Measurements from ENCODE around the gene HES7. TPM values are rescaled to one million over a fixed set of nuclear protein-coding genes. Genes with fewer than 3 reads are reported as not detected.
"Not testable (repeated sequence)": the region's sequence is repeated elsewhere in the genome, so short reads cannot be mapped to it uniquely, and the experiment has no call there.

Gene HES7
- 0.55 and 0.61 TPM in 2 replicates for total RNA-seq

DNA sequence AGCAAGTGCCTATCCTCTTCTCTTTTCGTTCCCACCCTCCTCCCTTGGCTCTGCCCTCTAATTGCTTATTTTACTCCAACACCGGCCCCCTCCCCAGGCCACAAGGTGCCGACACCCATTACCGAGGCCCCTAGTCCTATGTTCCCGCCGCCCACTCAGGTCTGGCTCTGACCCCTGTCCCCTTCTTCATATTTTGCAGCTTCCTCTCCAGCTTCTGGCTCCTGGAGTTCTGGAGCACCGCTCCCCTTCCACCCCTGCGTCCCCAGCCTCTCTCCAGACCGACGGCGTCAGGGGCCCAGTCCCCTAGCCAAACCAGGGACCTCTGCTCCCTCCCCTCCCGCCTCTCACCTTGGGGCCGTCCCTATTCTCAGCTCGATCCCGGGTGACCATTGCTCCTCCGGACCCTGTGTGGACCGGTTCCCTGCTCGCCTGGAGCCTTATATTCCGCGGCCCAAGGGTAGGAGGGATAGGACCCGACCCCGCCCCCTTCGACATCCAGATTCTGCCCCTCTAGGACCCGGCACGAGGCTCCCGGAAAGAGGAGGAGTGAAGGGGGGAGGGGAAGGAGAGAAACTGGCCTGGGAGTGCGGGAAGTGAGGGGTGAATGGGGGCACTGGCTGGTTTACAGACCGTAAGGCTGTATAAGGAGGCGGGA lies at the start of gene HES7:
TSS of gene HES7 (minus strand) at position 412 of the 655 bp plus-strand sequence. CDS start at position 390, 22 bp downstream.
- intact Hi-C loops (cut with micrococcal nuclease) = loop anchor here (5.0 to 10.0 kb wide), 5 partner anchors 62 to 439 kb away; partner anchors contain the start of genes CHD3, CTC1, KDM6B and PFAS

GRCh38 chr17:8173056-8173870 lies 49.4 kb upstream of the HES7 start:
- intact Hi-C loops (cut with micrococcal nuclease) = loop anchor here (1.0 to 2.0 kb wide), 7 partner anchors 9 to 330 kb away; partner anchors contain the start of gene CTC1

DNA sequence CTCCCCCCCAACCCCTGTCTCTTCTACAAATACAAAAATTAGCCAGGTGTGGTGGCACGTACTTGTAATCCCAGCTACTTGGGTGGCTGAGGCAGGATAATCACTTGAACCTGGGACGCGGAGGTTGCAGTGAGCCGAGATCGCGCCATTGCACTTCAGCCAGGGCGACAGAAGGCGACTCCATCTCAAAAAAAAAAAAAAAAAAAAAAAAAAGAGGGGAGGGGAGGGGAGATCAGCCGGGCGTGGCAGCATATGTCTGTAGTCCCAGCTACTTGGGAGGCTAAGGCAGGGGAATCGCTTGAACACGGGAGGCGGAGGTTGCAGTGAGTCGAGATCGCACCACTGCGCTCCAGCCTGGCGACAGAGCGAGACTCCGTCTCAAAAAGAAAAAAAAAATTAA lies 46.3 kb upstream of the HES7 start:
- intact Hi-C loops (cut with micrococcal nuclease) = not testable (repeated sequence)

DNA sequence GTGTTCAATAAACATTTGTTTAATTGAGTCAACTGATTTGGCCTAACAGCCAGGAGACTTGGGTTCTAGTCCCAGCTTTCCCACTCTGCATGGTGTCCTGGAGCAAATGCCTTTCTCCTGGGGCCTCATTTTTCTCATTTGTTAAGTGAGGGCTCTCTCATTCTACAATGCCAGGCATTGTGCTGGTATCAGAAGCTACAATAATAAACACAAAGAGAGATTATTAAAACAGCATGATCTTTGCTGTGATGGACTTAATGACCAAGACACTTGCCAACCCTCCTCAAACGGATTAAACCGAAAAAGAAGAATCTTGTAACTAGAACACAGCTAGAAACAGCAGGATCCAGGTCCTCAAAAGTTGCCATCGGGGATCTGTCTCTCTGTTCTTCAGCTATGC lies 43.6 kb upstream of the HES7 start:
- intact Hi-C loops (cut with micrococcal nuclease) = no loop called here

GRCh38 chr17:8166731-8167130 lies 42.8 kb upstream of the HES7 start:
- intact Hi-C loops (cut with micrococcal nuclease) = no loop called here

DNA sequence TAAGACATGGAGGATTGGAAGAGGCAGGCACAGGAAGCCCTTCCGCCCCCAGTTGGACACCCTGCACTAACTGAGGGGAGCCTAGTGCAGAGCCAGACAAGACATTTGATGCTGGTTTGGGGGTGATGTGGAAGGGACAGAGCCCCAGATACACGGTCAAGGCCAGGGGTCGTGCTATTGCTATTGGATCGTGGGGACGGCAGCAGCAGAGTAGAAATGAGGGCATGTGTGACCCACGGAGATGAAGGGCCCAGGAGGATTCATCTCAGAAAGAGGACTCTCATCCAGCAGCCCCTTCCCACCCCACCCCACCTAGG lies 40.9 kb upstream of the HES7 start:
- intact Hi-C loops (cut with micrococcal nuclease) = loop anchor here (1.0 kb wide), 1 partner anchor 9 kb away; no protein-coding TSS in a partner anchor

- intact Hi-C loops (cut with micrococcal nuclease) = loop anchor here (1.0 kb wide), 1 partner anchor 9 kb away; no protein-coding TSS in a partner anchor
These were observed 40.3 kb upstream of the HES7 start for GRCh38 chr17:8163978-8164814.

DNA sequence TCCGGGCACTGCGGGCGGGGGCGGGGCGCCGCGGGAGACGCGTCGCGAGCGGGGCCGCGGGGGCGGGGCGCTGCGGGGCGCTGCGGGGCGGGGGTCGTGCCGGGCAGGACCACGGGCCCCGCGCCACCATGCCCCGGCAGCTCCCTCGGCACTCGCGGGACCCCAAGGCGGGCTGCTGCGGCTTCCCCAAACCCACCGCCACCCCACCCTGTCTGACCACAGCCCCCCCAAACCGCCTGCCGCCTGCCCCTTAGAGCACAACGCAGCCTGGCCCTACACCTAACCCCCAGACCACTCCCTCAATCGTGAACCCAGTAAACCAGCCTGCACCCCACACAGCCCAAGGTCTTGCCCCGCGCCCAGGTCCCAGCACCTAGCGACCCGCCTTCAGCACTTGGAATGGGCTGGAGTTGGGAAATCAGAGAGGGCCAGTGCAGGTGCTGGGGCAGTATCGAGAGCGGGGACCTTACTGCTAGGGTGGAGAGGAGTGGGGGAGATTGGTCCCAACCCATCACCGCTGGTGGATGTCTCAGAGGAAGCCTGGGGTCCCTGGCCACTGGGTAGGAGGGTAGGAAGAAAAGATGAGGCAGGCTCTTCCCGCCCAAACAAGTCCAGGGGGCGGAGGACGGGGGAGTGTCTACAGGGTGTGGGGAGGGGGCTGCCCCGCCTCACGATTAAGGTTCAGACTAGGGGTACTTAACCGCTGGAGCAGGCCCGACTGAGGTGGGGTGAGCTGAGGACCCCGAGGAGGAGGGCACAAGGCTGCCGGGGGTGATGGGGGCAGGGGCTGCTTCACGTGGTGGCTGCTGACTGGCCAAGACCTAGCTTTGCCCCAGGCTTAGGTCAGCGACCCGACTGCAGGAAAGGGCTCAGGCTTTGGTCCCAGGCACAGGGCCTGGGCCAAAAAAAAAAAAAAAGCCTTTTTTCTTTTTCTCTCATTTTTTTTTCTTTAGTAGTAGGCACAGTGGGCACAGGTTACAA lies 39.4 kb upstream of the HES7 start:
- intact Hi-C loops (cut with micrococcal nuclease) = no loop called here

DNA sequence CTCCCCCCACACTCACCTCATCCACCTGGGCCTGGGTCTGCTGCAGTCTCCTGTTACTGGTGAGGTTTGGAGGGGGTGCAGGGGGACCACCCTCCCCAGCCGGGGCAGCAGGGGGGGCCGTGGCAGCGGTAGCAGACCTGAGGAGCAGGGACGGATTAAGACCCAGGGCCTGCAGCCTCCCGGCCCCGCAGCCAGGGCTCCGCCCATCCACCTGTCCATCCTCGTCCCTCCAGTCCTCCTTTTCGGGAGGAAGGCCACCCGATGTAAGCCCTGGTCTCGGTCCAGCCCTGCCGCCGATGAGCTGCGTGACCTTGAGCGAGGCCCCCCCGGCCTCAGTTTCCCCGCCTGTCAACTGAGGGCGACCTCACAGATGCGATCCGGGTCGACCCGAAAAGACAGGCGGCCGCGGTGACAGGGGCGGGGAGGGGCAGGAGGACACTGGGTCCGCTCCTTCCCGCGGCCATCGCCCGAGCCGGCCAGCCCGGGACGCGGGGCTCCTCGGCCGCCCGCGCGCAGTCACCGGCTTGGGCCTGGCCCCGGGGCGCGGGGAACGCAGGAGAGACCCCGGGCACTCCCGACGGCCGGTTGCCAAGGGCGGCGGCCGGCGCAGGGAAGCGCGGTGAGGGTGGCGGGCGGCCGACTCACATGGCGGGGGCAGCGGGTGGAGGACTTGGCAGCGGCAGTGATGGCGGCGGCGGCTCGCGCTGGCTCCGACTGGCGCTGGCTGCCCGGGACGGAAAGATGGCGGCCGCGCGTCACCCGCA lies 38.5 kb upstream of the HES7 start, which contains the start of gene VAMP2:
TSS of gene VAMP2 (minus strand) at position 716 of the 764 bp plus-strand sequence. CDS start at position 647, 69 bp downstream.
- intact Hi-C loops (cut with micrococcal nuclease) = no loop called here

DNA sequence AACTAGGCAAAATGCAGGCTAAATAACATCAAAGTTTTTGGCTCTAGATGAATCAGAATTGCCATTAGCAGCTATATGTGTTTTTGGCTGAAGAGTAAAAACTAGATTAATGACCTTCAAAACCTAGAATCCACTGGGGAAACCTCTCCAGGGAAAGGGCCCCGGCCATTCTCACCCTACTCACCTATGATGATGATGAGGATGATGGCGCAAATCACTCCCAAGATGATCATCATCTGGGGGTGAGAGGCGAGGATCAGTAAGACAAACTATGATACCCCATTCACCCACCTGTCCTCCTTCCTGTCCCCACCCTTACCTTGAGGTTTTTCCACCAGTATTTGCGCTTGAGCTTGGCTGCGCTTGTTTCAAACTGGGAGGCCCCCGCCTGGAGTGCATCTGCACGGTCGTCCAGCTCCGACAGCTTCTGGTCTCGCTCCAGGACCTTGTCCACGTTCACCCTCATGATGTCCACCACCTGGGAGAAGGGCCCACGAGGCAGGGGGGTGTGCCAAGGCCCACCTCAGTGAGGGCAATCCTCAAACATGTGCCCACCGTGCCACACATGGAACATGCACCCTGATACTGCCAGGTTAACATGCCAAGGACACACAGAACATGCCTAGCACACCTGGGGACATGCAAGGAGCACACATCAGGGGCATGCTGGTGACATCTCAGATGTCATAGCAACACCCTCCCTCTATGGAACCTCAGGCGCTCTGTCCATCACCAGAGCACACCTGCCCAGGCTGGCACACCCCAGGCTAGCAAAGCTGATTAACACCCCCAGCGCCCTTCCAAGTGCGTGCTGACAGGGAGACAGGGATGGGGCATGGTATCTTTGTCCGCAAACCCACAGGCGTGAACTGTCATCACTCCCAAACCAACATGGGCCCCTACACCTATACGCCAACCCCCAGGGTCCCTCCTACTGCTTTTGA lies 37.7 kb upstream of the HES7 start:
- intact Hi-C loops (cut with micrococcal nuclease) = no loop called here

- intact Hi-C loops (cut with micrococcal nuclease) = no loop called here
These were observed 36.9 kb upstream of the HES7 start for GRCh38 chr17:8160741-8161221.

DNA sequence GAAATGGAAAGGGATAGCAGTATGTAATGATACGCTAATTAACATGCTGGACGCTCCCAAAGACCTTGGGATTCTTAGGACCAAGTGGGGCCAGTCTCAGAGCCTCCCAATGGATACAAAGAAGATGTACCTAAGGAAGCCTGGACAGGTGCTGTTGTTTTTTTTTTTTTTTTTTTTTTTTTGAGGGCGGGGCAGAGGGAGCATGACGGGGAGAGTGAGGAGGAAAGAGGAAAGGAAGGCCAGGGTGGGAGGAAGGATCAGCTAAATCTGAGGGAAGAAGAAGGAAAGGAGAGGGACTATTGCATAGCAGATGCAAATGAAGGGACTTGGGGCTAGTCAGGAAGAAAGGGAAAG lies 36.3 kb upstream of the HES7 start:
- intact Hi-C loops (cut with micrococcal nuclease) = no loop called here

DNA sequence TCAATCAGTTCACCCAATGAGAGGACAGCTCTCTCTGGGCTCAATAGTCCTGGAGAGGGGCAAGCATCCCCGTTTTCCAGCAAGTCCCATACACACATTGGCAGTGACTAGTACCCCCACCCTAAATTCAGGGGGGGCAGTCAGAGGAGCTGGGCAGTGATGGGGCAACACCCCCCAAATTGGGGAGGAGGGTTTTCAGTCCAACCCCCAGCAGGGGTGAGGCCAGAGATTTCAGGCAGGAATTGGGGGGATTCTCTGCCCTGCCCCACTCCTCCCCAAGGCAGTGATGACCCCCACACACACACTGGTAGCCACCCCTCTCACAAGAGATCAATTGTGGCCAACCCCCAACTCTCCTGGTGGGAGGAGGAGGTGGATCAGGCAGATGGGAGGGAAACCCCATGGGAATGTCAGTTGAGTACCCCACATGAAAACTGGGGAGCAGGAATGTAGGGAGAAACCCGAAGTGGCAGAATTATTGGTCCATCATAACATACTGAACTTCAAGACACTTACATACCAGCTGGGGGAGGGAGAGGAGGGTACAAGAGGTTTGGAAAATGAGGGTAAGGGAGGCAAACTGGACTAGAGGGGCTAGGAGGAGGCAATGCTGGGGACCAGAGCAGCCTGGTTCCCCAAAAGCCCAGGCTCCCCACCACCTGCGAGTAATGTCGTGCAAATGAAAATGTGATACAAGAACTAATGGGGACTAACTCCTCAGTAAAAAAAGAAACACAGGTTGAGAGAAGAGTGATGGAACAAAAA lies 35.7 kb upstream of the HES7 start:
- intact Hi-C loops (cut with micrococcal nuclease) = loop anchor here (10.0 kb wide), 2 partner anchors 275 to 925 kb away; partner anchors contain the start of genes CHD3, DVL2 and PHF23

GRCh38 chr17:8159032-8159400 lies 35.1 kb upstream of the HES7 start:
- intact Hi-C loops (cut with micrococcal nuclease) = loop anchor here (10.0 kb wide), 2 partner anchors 274 to 924 kb away; partner anchors contain the start of genes CHD3, DVL2 and PHF23

DNA sequence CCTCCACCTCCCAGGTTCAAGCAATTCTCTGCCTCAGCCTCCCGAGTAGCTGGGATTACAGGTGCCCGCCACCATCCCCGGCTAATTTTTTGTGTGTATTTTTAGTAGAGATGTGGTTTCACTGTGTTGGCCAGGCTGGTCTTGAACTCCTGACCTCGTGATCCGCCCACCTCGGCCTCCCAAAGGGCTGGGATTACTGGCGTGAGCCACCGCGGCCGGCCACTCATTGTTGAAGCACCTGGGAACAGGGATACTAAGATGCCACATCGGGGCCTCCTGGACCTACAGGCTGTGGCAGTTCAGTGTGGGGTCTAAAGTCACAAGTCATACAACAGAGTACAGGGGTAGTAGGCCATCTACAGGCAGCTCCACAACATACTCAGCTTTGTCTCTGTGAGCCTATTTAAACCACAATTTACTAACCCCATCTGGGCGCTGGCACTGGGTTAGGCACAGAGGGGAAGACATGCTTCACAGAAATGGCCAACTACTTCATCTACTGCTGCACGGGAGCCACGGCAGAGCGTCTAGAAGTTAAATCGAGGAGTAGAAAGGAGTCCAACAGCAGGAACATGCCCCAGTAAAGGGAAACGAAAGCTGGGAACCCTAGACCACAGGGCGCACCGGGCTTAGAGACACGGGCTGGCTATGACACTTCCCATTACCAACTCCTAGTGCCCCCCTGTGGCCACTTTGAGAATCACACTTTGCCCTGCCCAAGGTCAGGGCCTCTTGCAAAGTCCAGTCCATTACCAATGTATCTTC lies 34.5 kb upstream of the HES7 start:
- intact Hi-C loops (cut with micrococcal nuclease) = loop anchor here (10.0 kb wide), 2 partner anchors 274 to 924 kb away; partner anchors contain the start of genes CHD3, DVL2 and PHF23

DNA sequence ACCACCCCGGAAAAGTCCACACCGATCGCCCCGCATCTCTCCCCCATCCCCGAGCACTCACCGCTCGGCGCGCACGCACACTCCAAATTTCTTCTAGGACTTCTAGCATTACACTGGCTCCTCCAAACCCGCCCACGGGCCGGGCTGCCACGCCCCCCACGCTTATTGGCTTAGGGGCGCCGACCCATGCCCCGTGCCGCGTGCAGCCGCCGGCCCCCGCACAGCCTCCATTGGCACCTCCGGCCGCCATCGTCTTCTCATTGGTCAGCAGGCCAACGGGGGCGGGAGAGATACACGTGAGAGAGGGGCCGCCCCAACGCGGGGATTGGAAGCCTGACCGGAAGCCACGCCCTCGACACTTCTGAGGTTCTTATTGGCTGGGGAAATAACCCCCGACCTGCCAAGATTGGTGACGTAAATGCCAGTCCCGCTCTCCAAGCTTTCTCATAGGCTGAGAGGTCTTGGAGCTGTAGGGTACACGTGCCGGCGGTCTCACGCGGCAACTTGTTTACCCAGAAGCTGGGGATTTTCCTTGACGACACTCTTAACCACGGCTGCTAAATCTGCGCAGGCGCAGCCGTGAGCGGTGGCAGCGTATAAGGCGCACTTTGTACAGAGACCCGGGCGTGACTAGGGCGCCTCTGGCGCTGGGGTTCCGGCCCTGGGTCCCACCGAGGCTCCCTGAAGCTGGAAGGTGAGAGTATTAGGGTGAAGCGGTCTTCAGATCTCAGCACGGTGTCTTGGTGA lies 32.5 kb upstream of the HES7 start:
- intact Hi-C loops (cut with micrococcal nuclease) = loop anchor here (1.0 to 10.0 kb wide), 10 partner anchors 16 to 922 kb away; partner anchors contain the start of genes CHD3, CTC1, DVL2 and PHF23
